Panc1 (cell line): ENCODE results near the gene BRCA1. TPM values are rescaled to one million over a fixed set of nuclear protein-coding genes. Genes with fewer than 3 reads are reported as not detected.

Experiments
- ATAC-seq: fragments of 200-7000 bp; cut with Tn5 transposase; 2 replicates; pipeline ENCODE4 v1.9.1; 2020; ENCODE audit warnings: mild to moderate bottlenecking, moderate library complexity
- BruUV-seq: library from RNA; stranded (reverse); fragments of 400-500 nt; replicated peaks from 2 replicates; lab custom pipeline; 2021; lab: Mats Ljungman, UMichigan
- CTCF ChIA-PET: fragments of 300-600 bp; sonication (Branson Sonifier 250); formaldehyde crosslinking; loops from one replicate; lab custom pipeline; 2022; ENCODE audit warnings: antibody characterized with exemption; lab: Charles Lee
- POLR2A ChIA-PET: fragments of 300-600 bp; sonication (Branson Sonifier 250); formaldehyde crosslinking; loops from one replicate; lab custom pipeline; 2022; ENCODE audit warnings: antibody characterized with exemption; lab: Charles Lee
- DNase-seq: peaks from one replicate; pipeline ENCODE4 v3.0.0-alpha.2; 2010; ENCODE audit warnings: low read depth, low spot score
- H3K27ac ChIP-seq: 2 replicates; pipeline ENCODE4 v1.5.1; 2011; ENCODE audit warnings: mild to moderate bottlenecking, low read length, inconsistent platforms
- H3K27me3 ChIP-seq: fragments of 200-500 bp; sonication (Bioruptor generic); 2 replicates; pipeline ENCODE4 v1.6.0; 2014; ENCODE audit warnings: low read length, inconsistent platforms; ENCODE audit not compliant: control insufficient read depth, insufficient read depth
- H3K36me3 ChIP-seq: fragments of 200-500 bp; sonication (Bioruptor generic); 2 replicates; pipeline ENCODE4 v1.5.1; 2014; ENCODE audit warnings: inconsistent platforms, mild to moderate bottlenecking, low read length, moderate library complexity; ENCODE audit not compliant: control insufficient read depth, insufficient read depth
- H3K4me1 ChIP-seq: 2 replicates; pipeline ENCODE4 v1.5.1; 2011; ENCODE audit warnings: inconsistent platforms, mild to moderate bottlenecking, low read length, moderate library complexity; ENCODE audit not compliant: control insufficient read depth, insufficient read depth
- H3K4me3 ChIP-seq, 2 experiments: 2 replicates each; pipeline ENCODE4 v1.5.1; 2011 to 2012; ENCODE audit warnings: low read depth in 2 of 2, low read length in 2 of 2, mild to moderate bottlenecking in 2 of 2, inconsistent platforms in 1 of 2, moderate library complexity in 1 of 2
- H3K9me3 ChIP-seq: fragments of 200-500 bp; sonication (Bioruptor generic); 2 replicates; pipeline ENCODE4 v1.5.1; 2014; ENCODE audit warnings: low read depth, mild to moderate bottlenecking, inconsistent platforms, low read length, moderate library complexity; ENCODE audit not compliant: control insufficient read depth, insufficient read depth
- POLR2AphosphoS5 ChIP-seq: IDR thresholded peaks from 2 replicates; pipeline ENCODE4 v1.6.1; 2012; ENCODE audit warnings: mild to moderate bottlenecking, low read depth, low read length, moderate library complexity
- SIN3A ChIP-seq: IDR thresholded peaks from 2 replicates; pipeline ENCODE4 v1.6.1; 2012; ENCODE audit warnings: low read depth, mild to moderate bottlenecking, low read length, moderate library complexity, borderline replicate concordance; ENCODE audit not compliant: insufficient read depth
- TCF7L2 ChIP-seq: IDR thresholded peaks from 2 replicates; pipeline ENCODE4 v1.6.1; 2011; ENCODE audit warnings: mild to moderate bottlenecking, low read depth, low read length, inconsistent platforms
- in situ Hi-C: cut with HindIII; loops from 2 replicates; pipeline ENCODE4 v1.10.0; 2016; ENCODE audit warnings: low sequenced_read_pairs, low pct_unique_long_range_greater_than_20kb
- intact Hi-C: fragments of 100-400 bp; cut with micrococcal nuclease; formaldehyde crosslinking; loops from one replicate; pipeline ENCODE4 v1.10.0; 2022; ENCODE audit not compliant: unreplicated experiment
- total RNA-seq: library from RNA; stranded (reverse); gene quantifications from one replicate; pipeline ENCODE4 v1.2.1, GENCODE V29; 2021; ENCODE audit not compliant: unreplicated experiment
- TF ChIP-seq, protein P1 (sequence below), 2 experiments: IDR thresholded peaks; 2 replicates each; pipeline ENCODE4 v1.6.1; 2011 to 2012; ENCODE audit warnings: low read depth in 2 of 2, control low read depth in 1 of 2, low read length in 1 of 2, mild to moderate bottlenecking in 1 of 2, moderate library complexity in 1 of 2; ENCODE audit not compliant: insufficient read depth in 1 of 2
- TF ChIP-seq, protein P2 (sequence below): fragments of 450-650 bp; IDR thresholded peaks from 2 replicates; pipeline ENCODE4 v1.5.1; 2017; ENCODE audit warnings: mild to moderate bottlenecking

Gene BRCA1
- total RNA-seq, 1 experiment from 2014 or later: 29.9 TPM

DNA sequence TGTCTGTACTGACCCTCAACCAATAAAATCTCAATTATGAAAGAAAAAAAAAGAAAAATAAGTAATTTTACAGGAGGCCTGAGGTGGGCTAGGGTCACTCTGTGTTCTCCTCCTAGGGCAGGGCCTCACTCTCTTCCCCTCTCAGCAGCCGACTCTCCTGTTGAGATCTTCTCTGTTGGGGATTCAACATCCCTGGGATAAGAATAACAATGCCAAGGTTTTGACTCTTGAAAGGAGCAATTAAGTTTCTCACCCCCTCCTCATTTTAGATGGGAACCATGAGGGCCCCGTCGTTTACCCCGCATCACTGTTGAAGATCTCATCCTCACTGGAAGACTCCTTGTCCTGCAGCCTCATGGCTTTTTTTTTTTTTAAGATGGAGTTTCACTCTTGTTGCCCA, 21.5 kb upstream of the BRCA1 start:
- ATAC-seq: no peak
- Histone ChIP-seq H3K27me3 (no peaks in the 10 kb centered on the region), H3K4me1 (no peaks in the 10 kb centered on the region), H3K27ac (no peak overlapping the region), H3K36me3 (no peaks in the 10 kb centered on the region), H3K9me3 (no peaks in the 10 kb centered on the region), H3K4me3 (no peak overlapping the region)
- intact Hi-C loops: no loop called here
- CTCF ChIA-PET: no interaction called here
- no TSS peak for BruUV-seq
- no peak for DNase-seq
- in situ Hi-C loops: no loop called here
- POLR2A ChIA-PET: no interaction called here
- TF ChIP-seq, protein P1, sequence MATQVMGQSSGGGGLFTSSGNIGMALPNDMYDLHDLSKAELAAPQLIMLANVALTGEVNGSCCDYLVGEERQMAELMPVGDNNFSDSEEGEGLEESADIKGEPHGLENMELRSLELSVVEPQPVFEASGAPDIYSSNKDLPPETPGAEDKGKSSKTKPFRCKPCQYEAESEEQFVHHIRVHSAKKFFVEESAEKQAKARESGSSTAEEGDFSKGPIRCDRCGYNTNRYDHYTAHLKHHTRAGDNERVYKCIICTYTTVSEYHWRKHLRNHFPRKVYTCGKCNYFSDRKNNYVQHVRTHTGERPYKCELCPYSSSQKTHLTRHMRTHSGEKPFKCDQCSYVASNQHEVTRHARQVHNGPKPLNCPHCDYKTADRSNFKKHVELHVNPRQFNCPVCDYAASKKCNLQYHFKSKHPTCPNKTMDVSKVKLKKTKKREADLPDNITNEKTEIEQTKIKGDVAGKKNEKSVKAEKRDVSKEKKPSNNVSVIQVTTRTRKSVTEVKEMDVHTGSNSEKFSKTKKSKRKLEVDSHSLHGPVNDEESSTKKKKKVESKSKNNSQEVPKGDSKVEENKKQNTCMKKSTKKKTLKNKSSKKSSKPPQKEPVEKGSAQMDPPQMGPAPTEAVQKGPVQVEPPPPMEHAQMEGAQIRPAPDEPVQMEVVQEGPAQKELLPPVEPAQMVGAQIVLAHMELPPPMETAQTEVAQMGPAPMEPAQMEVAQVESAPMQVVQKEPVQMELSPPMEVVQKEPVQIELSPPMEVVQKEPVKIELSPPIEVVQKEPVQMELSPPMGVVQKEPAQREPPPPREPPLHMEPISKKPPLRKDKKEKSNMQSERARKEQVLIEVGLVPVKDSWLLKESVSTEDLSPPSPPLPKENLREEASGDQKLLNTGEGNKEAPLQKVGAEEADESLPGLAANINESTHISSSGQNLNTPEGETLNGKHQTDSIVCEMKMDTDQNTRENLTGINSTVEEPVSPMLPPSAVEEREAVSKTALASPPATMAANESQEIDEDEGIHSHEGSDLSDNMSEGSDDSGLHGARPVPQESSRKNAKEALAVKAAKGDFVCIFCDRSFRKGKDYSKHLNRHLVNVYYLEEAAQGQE (IDR thresholded peaks at IDR 0.05; ENCODE audit: insufficient read depth in 1 of 2, low read depth in 2 of 2, low read length in 1 of 2): no peak
- TF ChIP-seq POLR2AphosphoS5: no peak
- TF ChIP-seq, protein P2, sequence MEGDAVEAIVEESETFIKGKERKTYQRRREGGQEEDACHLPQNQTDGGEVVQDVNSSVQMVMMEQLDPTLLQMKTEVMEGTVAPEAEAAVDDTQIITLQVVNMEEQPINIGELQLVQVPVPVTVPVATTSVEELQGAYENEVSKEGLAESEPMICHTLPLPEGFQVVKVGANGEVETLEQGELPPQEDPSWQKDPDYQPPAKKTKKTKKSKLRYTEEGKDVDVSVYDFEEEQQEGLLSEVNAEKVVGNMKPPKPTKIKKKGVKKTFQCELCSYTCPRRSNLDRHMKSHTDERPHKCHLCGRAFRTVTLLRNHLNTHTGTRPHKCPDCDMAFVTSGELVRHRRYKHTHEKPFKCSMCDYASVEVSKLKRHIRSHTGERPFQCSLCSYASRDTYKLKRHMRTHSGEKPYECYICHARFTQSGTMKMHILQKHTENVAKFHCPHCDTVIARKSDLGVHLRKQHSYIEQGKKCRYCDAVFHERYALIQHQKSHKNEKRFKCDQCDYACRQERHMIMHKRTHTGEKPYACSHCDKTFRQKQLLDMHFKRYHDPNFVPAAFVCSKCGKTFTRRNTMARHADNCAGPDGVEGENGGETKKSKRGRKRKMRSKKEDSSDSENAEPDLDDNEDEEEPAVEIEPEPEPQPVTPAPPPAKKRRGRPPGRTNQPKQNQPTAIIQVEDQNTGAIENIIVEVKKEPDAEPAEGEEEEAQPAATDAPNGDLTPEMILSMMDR: no peak
- TF ChIP-seq TCF7L2: no peak
- no peak for TF ChIP-seq SIN3A

DNA sequence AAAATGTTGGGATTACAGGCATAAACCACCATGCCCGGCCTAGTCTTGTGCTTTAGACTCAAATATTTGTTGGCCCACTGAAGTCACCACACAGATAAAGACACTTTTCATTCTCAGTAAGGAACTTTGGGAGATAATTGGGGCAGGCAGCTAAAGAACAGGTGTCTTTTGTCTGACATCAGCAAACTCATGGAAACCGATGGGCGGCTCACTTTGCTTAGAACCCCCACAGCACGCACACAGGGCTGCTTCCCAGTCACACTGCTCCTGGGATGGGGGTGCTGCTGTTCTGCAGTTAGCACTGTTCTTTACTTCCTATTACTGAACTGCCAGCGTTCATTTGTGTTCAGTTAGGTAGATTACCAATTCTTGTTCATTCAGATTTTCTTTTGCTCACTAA, 18.0 kb upstream of the BRCA1 start:
- H3K4me1 ChIP-seq: no peaks in the 10 kb centered on the region
- ATAC-seq: no peak
- H3K36me3 ChIP-seq: no peaks in the 10 kb centered on the region
- no peaks in the 10 kb centered on the region for H3K27me3 ChIP-seq
- no peak overlapping the region for H3K27ac ChIP-seq
- H3K9me3 ChIP-seq: no peaks in the 10 kb centered on the region
- CTCF ChIA-PET: no interaction called here
- in situ Hi-C loops (no loop called here), intact Hi-C loops (no loop called here)
- TF ChIP-seq, protein P1 (IDR thresholded peaks at IDR 0.05; ENCODE audit: insufficient read depth in 1 of 2, low read depth in 2 of 2, low read length in 1 of 2): no peak
- TF ChIP-seq POLR2AphosphoS5: no peak
- POLR2A ChIA-PET: no interaction called here
- DNase-seq: no peak
- no peak overlapping the region for H3K4me3 ChIP-seq
- BruUV-seq: no TSS peak
